Measurements from ENCODE around the gene PILRA.
A peak's percentile ranks its signal among the peaks of the same experiment; 100 is the strongest.
"Not testable (repeated sequence)": the region's sequence is repeated elsewhere in the genome, so short reads cannot be mapped to it uniquely, and the experiment has no call there.

Gene PILRA

DNA sequence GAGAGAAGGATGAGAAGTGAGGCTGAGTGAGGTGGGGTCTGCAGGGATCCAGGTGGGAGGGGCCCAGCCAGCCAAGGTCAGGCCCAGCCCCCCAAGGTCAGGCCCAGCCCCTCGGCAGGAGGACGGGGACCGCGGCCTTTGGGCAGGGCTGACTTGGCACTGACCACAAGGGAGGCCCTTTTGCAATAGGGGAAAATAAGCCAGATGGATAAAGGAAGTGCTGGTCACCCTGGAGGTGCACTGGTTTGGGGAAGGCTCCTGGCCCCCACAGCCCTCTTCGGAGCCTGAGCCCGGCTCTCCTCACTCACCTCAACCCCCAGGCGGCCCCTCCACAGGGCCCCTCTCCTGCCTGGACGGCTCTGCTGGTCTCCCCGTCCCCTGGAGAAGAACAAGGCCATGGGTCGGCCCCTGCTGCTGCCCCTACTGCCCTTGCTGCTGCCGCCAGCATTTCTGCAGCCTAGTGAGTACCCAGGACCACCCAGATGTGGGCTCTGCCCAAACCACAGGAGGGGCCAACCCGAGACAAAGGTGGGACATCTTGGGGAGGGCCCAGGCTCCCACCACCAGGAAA, at the start of gene PILRA:
Gene PILRA (plus strand): TSS at position 227 of the 571 bp plus-strand sequence. CDS start 170 bp downstream, at position 397.
- DNase-seq (ENCODE audit: low spot score), result no peak

DNA sequence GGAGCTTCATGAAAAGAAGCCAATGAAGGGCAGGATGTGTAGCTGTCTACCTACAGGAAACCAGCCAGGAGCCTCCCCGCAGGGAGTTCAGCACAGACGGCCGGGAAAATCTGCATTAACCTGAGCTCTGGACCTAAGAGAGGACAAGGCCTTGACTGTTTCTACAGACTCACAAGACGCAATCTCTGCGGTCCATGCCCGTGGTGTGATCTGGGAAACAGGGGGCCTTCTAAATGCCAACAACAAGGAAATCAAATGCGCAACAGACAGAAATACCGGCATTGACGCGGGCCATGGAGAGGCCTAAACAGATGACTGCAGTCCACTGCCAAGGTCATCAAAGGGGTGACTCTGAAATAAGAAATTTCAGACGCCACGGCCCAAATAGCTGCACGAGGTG, 49.1 kb upstream of the PILRA start:
- DNase-seq (ENCODE audit: low spot score), result not testable (repeated sequence)

DNA sequence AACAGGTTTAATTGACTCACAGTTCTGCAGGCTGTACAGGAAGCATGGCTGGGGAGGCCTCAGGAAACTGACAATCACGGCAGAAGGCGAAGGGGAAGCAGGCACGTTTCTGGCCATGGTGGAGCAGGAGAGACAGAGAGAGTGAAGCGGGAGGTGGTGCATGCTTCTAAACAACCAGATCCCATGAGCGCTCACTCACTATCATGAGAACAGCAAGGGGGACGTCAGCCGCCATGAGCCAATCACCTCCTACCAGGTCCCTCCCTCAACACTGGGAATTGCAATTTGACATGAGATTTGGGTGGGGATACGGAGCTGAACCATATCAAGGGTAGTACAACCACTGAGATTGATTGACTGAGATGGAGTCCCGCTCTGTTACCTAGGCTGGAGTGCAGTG, 47.6 kb upstream of the PILRA start:
- DNase-seq (ENCODE audit: low spot score), result not testable (repeated sequence)

DNA sequence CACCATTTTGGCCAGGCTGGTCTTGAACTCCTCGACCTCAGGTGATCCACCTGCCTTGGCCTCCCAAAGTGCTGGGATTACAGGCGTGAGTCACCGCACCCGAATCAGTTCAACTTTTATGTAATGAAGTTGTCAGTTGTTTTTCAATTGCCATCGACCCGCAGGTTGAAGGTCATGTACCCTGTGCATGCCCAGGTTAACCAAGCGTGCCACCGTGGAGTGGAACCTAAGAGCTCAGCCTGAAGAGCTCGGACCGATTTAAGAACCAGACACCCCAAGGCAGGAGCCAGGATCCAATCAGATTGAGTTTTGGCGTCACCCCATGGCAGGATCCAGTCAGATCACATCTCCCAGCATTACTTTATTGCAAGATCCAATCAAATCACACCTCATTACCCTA, 46.4 kb upstream of the PILRA start:
- not testable (repeated sequence) for DNase-seq (ENCODE audit: low spot score)

DNA sequence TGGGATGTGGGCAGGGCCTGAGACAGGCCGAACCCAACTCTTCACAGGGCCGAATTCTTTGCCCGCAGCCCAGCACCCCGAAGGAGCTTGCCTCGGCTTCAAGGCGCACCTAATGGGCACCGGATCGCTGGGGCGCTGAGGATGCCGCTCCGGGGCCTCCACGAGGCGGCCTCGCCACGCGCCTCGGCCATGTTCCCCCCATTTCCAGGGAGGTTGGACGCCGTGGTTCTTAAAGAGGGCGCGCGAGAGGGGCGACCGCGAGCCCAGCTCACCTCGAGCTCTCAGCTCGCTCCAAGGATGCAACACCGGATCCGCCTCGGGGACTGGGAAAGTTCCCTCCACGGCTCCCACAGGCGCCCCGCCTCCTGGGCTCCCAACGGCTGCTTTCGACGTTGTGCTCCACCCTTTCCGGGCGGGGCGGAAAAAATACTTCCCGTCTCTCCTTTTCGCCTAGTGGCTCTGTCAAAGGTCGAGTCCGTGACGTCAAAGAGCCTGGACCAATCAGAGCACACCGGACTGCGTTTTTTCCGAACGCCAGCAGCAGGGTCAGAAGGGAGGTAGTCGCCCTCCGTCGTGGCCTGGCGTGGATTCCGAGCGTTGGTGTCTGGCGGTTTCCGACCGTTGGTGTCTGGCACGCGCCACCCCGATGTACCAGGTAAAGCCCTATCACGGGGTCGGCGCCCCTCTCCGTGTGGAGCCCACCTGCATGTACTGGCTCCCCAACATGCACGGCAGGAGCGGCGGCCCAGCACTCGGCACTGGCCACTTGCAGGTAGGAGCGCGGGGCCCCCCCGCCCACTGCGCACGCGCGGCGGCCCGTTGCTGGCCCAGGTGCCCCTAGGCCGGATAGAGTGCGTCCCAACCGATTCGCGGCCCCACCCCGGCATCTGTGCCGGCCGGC, 37.5 kb upstream of the PILRA start:
- DNase-seq (ENCODE audit: low spot score), result peak; percentile 86

DNA sequence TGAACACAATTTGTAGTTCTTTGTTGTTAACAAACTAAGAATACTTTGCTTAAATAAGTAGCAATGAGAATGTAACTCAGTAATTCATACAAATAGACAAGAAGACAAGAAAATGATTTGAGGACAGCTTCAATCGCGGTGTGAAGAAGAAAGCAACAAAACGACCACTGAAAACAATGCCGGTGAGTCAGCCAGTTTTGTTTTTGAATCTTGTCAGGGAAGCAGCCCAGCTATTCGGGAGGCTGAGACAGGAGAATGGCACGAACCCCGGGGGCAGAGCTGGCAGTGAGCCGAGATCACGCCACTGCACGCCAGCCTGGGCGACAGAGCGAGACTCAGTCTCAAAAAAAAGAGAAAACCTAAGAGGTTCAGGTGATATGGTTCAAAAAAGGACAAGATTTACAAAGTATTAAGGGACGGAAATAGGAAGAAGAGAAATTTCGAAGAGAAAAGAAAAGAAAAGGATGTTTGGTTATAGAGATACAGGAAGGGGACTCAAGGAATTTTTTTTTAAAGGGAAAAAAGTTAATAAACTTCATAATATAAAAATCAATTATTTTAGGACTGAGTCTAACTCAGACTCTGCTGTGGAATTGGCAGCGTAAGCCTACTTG, 35.1 kb upstream of the PILRA start:
- not testable (repeated sequence) for DNase-seq (ENCODE audit: low spot score)

DNA sequence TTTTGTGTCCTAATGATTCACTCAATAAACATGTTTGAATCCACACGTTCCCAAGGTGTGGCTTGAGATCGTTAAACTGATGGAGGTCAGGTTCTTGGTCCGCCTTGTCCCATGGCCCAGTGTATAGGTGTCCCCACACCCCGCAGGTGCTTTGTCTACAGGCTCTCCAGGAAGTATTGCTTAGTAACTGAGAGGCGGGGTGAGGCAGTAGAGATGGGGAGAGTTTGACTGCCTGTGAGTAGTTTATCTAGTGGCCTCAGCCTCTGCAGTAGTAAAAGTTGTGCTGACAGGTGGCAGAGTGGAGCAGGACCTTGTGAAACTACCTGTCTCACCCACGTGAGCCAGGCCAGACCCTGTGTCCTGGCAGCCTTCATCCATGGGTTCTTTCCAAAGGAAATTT, 32.0 kb upstream of the PILRA start:
- peak; percentile 25 for DNase-seq (ENCODE audit: low spot score)

DNA sequence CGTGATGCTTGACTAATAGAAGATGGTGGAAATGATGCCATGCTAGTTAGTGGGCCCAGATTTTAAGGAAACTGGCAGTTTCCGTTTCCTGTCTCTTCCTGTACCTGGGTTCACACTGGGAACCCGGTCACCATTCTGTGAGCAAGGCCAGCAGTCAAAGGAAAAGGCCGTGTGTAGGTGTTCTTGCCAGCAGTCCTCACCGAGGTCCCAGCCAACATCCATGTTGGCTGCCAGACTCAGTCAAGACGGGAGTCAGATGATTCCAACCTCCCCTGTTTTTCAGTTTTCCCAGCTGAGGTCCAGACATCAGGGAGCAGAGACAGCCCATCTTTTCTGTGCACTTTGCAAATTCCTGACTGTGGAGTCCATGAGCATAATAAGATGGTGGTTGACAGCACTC, 30.5 kb upstream of the PILRA start:
- DNase-seq (ENCODE audit: low spot score), result no peak

DNA sequence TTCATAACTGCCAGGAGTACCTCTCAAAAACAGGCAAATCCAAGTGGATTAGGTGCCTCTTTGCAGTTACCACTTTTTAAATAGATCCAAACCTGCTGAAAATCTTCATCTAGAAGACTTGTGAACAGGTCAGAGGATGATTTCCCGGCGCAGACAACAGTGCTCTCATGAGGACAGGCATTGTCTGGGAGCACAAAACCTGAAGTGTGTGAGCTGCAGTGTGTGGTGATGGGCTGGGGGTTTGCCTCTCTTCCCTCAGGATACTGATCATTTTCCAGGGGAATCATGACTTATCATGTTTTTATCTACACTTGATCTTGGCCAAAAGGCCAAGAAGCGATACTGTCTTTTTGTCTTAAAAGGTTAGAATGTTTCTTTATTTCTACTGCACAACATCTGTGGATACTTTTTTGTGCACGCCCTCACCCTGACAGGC, 29.1 kb upstream of the PILRA start:
- DNase-seq (ENCODE audit: low spot score), result not testable (repeated sequence)

DNA sequence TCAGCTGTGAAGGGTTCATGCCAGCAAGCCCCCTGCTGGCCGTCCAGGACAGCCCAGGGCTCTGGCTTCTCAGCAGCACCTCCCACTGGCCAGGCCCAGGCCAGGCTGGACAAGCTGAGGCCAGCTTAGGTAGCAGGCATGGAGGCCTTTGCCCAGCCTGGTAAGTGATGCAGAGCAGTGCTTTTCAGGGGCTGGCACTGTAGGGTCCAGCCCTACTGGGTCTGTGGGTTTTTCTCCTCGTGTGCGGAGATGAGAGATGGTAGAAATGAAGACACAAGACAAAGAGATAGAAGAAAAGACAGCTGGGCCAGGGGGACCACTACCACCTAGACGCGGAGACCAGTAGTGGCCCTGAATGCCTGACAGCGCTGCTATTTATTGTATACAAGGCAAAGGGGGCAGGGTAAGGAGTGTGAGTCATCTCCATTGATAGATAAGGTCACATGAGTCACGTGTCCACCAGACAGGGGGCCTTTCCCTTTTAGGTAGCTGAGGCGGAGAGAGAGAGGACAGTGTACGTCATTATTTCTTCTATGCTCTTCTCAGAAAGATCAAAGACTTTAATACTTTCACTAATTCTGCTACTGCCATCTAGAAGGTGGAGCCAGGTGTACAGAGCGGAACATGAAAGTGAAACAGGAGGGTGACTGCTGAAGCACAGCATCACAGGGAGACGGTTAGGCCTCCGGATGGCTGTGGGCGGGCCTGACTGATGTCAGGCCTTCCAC, 28.6 kb upstream of the PILRA start:
- peak; percentile 90 for DNase-seq (ENCODE audit: low spot score)

DNA sequence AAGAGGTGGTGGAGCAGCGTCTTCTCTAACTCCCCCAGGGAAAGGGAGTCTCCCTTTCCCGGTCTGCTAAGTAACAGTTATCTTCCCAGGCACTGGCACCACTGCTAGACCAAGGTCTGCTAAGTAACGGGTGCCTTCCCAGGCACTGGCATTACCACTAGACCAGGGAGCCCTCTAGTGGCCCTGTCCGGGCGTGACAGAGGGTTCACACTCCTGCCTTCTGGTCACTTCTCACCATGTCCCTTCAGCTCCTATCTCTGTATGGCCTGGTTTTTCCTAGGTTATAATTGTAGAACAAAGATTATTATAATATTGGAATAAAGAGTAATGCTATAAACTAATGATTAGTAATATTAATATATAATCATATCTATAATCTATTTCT, 28.0 kb upstream of the PILRA start:
- DNase-seq (ENCODE audit: low spot score), result peak; percentile 67

DNA sequence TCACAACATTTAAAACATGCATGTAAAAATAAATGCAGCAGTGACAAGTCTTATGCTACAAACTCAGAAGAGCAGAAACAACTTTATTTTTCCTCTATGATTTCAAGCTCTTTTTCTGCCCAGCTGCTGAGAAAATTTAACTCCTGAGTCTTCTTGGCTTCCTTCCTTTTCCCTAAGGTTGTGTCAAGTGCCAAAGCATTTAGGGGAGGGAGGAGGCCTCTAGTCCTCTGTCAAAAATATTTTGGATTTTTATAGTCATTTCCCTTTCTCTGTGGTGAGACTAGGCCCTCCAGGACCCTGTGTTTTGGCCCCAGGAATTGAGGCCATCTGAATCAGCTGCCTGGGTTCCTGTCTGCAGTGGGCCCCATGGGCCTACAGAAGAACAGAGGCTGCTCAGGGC, 26.4 kb upstream of the PILRA start:
- no peak for DNase-seq (ENCODE audit: low spot score)

DNA sequence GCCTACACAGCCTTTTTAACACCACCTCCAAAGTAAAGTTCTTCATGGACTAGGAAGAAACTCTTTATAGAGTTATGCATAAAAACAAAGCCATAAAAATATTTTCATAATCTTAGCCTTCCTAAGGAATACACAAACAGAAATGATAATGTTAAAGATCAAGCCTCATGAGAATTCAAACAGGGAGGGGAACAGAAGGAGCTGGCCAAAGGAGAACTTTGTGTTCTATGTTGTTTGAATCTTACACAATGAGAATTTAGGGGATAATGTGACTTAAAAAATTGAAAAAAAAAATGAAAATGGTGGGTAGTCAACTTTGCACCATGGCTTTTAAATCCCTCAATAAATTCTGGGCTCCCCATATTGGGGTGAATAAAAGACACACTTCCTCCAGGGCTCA, 24.5 kb upstream of the PILRA start:
- no peak for DNase-seq (ENCODE audit: low spot score)

DNA sequence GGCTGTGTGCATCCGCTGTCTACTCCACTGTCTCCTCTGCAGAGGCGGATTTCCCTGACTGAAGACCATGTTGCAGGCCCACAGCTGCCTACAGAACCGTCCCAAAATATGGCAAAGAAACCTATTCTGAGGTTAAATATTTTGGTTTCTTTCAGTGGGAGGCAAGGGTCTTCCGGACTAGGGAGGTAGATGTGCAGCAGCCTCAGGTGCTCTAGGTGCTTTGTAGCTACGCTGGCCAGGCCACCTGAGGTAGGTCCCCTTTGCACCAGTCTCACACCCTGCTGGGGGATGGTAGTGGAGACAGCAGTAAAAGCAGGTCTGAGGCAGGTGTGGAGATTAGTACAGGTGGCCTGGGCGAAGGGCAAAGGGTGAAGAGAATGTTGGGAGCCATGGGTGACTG, 23.5 kb upstream of the PILRA start:
- no peak for DNase-seq (ENCODE audit: low spot score)

DNA sequence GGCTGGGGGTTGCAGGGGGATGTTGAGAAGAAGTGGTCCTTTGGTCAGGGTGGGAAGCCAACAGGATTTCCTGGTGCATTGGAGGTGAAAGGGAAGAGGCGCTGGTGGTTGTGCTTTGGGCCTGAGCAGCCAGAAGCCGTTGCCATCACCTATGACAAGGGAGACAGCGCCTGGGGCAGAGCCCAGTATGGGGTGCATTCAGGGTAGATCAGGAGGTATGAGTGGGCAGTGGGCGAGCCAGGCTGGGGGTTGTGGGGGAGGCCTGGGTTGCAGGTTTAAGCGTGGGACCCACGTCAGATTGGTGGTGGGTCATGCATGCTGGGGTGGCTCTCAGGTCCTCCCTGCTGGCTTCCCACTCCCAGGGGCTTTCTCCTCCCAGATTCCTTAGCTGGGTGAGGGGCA, 21.6 kb upstream of the PILRA start:
- no peak for DNase-seq (ENCODE audit: low spot score)

DNA sequence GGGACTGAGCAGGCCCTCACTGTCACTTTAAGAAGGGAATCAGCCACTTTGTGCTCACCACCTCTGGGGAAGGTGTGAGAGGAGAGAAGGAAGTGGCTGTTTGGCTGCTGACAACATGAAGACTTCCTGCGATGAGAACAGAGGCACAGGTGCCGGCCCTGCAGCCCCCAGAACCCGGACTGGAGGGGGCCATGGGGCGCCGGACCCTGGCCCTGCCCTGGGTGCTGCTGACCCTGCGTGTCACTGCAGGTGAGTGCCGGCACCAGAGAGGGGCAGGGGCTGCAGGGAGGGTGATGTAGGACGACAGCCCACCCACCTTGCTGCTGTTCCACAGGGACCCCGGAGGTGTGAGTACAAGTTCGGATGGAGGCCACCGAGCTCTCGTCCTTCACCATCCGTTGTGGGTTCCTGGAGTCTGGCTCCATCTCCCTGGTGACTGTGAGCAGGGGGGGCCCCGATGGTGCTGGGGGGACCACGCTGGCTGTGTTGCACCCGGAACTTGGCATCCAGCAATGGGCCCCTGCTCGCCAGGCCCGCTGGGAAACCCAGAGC, 21.0 kb upstream of the PILRA start:
- not testable (repeated sequence) for DNase-seq (ENCODE audit: low spot score)

DNA sequence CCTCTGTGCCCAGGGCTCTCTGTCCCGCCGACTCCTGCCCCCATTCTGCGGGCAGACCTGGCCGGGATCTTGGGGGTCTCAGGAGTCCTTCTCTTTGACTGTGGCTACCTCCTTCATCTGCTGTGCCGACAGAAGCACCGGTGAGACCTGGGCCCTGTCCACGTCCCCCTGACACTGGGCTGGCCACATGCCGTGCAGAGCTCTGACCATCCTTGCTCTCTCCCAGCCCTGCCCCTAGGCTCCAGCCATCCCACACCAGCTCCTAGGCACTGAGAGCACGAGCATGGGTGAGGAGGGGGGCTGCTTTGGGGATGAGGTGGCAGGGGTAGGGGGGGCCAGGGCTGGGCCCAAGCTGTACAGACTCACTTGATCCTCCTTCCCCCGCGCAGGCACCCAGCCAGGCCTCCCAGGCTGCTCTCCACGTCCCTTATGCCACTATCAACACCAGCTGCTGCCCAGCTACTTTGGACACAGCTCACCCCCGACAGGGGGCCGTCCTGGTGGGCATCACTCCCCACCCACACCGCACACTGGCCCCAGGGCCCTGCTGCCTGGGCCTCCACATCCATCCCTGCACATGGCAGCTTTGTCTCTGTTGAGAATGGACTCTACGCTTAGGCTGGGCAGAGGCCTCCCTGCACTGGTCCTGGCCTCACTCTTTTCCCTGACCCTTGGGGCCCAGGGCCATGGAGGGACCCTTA, 20.2 kb upstream of the PILRA start:
- no peak for DNase-seq (ENCODE audit: low spot score)

DNA sequence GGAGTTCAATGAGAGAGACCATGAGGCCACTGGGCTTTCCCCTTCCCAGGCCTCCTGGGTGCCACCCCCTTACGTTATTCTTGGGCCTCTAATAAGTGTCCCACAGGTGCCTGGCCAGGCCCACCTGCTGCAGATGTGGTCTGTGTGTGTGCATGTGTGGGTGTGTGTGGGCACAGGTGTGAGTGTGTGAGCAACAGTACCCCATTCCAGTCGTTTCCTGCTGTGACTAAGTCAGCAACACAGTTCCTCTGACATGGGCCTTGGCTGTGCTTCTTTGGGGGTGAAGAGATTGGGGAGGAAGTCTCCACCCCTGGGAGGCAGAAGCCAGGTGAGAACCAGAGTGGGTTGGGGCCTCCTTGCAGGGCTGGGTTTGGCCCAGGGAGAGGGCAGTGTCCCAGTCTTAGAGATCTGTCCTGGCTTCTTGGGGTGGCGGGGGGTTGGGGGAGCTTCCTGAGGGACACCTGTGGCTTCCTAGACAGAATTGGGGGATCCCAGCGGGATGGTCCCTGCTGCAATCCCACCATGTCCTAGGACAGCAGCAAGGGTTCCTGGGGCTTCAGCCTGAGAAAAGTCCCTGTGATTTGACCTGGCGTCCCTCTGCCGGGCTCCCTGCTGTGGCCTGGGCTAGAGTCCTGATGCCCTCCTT, 19.5 kb upstream of the PILRA start:
- DNase-seq (ENCODE audit: low spot score), result no peak

DNA sequence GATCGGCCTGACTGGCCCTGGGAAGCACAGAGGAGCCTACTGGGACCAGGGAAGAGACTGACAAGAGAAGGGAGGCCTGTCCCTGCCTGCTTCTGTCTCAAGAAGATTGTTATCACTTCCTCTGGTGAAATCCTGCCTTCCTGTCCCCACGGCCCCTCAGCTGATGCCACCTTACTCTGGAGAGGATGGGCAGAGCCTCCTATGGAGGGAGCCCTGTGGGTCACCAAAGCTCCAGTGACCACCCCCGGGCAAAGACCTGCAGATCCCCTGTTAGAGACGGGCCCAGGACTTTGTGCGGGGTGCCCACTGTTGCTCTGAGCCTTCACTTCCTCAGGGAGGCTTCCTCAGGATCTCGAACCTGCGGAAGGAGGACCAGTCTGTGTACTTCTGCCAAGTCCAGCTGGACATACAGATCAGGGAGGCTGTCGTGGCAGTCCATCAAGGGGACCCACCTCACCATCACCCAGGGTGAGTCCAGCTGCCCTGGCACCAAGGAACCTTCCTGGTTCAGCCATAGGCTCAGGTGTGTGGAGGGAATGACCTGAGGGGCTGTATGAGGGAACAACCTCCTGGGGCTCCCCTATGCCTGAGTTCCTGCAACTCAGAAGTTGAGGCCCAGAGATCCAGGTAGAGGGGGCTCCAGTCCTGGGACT, 16.7 kb upstream of the PILRA start:
- no peak for DNase-seq (ENCODE audit: low spot score)

DNA sequence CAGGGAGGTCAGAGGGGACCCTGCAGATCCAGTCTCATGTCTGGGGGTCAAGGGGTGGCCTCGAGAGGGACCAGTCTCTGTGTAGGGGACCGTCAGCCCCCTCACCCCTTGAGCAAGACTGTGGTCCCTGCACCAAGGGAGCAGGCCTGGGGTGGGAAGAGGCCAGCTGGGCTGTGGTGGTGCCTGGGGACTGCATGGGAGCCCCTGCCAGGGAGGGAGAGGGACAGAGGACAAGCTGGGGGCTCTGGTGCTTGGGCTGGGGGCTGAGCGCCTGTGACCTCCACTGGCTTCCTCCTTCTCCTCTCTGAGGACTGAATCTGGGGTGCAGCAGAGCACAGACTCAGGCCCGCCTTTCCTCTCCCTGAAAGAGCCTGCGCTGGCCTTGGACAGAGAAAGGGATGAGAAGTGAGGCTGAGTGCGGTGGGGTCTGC, 16.1 kb upstream of the PILRA start:
- no peak for DNase-seq (ENCODE audit: low spot score)
